Thymus (tissue), 14 donors: ENCODE data around the gene DNAJA3. TPM values are rescaled to one million over a fixed set of nuclear protein-coding genes. Genes with fewer than 3 reads are reported as not detected.
A peak's percentile ranks its signal among the peaks of the same experiment; 100 is the strongest.

Source experiments
- DNase-seq, 9 donors: peaks; one replicate each; pipeline ENCODE4 v3.0.0-alpha.2; 2013; ENCODE audit warnings: low spot score in 9 of 9, low read depth in 6 of 9, missing footprints in 1 of 9
- H3K27ac ChIP-seq, 2 donors: one replicate each; pipeline ENCODE4 v1.5.1; 2013; ENCODE audit warnings: control low read depth in 1 of 2, low read depth in 1 of 2, low read length in 1 of 2, mild to moderate bottlenecking in 1 of 2, moderate library complexity in 1 of 2
- H3K27me3 ChIP-seq, 2 donors: one replicate each; pipeline ENCODE4 v1.5.1; 2013; ENCODE audit warnings: low read length in 1 of 2; ENCODE audit not compliant: control insufficient read depth in 2 of 2, insufficient read depth in 1 of 2
- H3K36me3 ChIP-seq, 2 donors: one replicate each; pipeline ENCODE4 v1.5.1; 2013; ENCODE audit warnings: low read length in 1 of 2, mild to moderate bottlenecking in 1 of 2, moderate library complexity in 1 of 2; ENCODE audit not compliant: control insufficient read depth in 2 of 2, insufficient read depth in 2 of 2
- H3K4me1 ChIP-seq, 2 donors: one replicate each; pipeline ENCODE4 v1.5.1; 2013; ENCODE audit warnings: low read length in 2 of 2; ENCODE audit not compliant: control insufficient read depth in 2 of 2, insufficient read depth in 2 of 2
- H3K4me3 ChIP-seq, 2 donors: one replicate each; pipeline ENCODE4 v1.5.1; 2013; ENCODE audit warnings: low read length in 2 of 2, control low read depth in 1 of 2, mild to moderate bottlenecking in 1 of 2
- H3K9me3 ChIP-seq, 2 donors: one replicate each; pipeline ENCODE4 v1.5.1; 2013; ENCODE audit warnings: low read length in 1 of 2, mild to moderate bottlenecking in 1 of 2; ENCODE audit not compliant: control insufficient read depth in 2 of 2, insufficient read depth in 1 of 2
- WGBS: extraction: QIAGEN DNeasy Blood & Tissue Kit; methylation state at CpG from one replicate; pipeline ENCODE4 v1.1.7; 2013; 5-methylcytosine and 5-hydroxymethylcytosine counted together
- long read RNA-seq, 10 donors: transcript quantifications; one replicate each; lab custom pipeline, GENCODE V29; 2026
- polyA plus RNA-seq: library from polyadenylated mRNA; stranded (reverse); fragments of 200-250 nt; gene quantifications from one replicate; pipeline ENCODE4 v1.2.3, GENCODE V29; 2013
- total RNA-seq: library from RNA; stranded (reverse); fragments of 120-200 nt; gene quantifications from one replicate; pipeline ENCODE4 v1.2.4, GENCODE V29; 2013
- donor health status: healthy.

The DNAJA3 gene
- total RNA-seq (25.8 TPM), polyA plus RNA-seq (28.4 TPM)
- long read RNA-seq, donor 1, partial matches to known transcripts = 0 of 1 reads
- long read RNA-seq, donor 1, other reads (novel, unspliced or antisense) = 0 of 1 reads
- long read RNA-seq, donor 2 = 0 reads
- long read RNA-seq, donor 3, transcript DNAJA3-202 (11 exons, 2,591 nt) = major isoform, 10 of 17 reads
- long read RNA-seq, donor 3, partial matches to known transcripts = 0 of 17 reads
- long read RNA-seq, donor 3, other reads (novel, unspliced or antisense) = 0 of 17 reads
- long read RNA-seq, donor 4, partial matches to known transcripts = 8 of 17 reads
- long read RNA-seq, donor 4, other reads (novel, unspliced or antisense) = 0 of 17 reads
- long read RNA-seq, donor 5, transcript DNAJA3-202 (11 exons, 2,591 nt) = major isoform, 10 of 25 reads
- long read RNA-seq, donor 5, partial matches to known transcripts = 14 of 25 reads
- long read RNA-seq, donor 5, other reads (novel, unspliced or antisense) = 0 of 25 reads
- long read RNA-seq, donor 6, transcript DNAJA3-208 (3 exons, 403 nt) = minor isoform, 5 of 13 reads
- long read RNA-seq, donor 6, transcript DNAJA3-202 (11 exons, 2,591 nt) = major isoform, 6 of 13 reads
- long read RNA-seq, donor 6, partial matches to known transcripts = 0 of 13 reads
- long read RNA-seq, donor 6, other reads (novel, unspliced or antisense) = 0 of 13 reads
- long read RNA-seq, donor 7, transcript DNAJA3-202 (11 exons, 2,591 nt) = major isoform, 8 of 12 reads
- long read RNA-seq, donor 7, partial matches to known transcripts = 0 of 12 reads
- long read RNA-seq, donor 7, other reads (novel, unspliced or antisense) = 0 of 12 reads
- long read RNA-seq, donor 8, partial matches to known transcripts = 0 of 4 reads
- long read RNA-seq, donor 8, other reads (novel, unspliced or antisense) = 0 of 4 reads
- long read RNA-seq, donor 9, partial matches to known transcripts = 0 of 3 reads
- long read RNA-seq, donor 9, other reads (novel, unspliced or antisense) = 0 of 3 reads
- long read RNA-seq, donor 10, transcript DNAJA3-202 (11 exons, 2,591 nt) = major isoform, 5 of 7 reads
- long read RNA-seq, donor 10, partial matches to known transcripts = 0 of 7 reads
- long read RNA-seq, donor 10, other reads (novel, unspliced or antisense) = 0 of 7 reads

GRCh38 chr16:4425378-4426020 lies at the start of gene DNAJA3:
Gene DNAJA3, plus strand, starts transcription at chr16:4425868. Its CDS starts 14 bp downstream, at chr16:4425882.
- WGBS = under 1% methylated on average over 68 of the region's 68 CpGs
- H3K36me3 ChIP-seq = peaks cover 7 to 8% of the 10 kb centered on the region in 2 donors

GRCh38 chr16:4376126-4376892 lies 49.4 kb upstream of the DNAJA3 start:
- Histone ChIP-seq H3K36me3 (peaks cover 7 to 13% of the 10 kb centered on the region in 2 donors), H3K4me1 (peaks cover 10 to 15% of the 10 kb centered on the region in 2 donors)
- no peak for DNase-seq

More at GRCh38 chr16:4425378-4426020, at the start of gene DNAJA3:
- peak; percentile 89 to 97 (median 93) for DNase-seq
- Histone ChIP-seq H3K9me3 (no peaks in the 10 kb centered on the region), H3K27me3 (no peaks in the 10 kb centered on the region), H3K4me3 (peak within 1 kb of the TSS; percentile 70 to 95), H3K4me1 (peaks cover 8 to 12% of the 10 kb centered on the region in 2 donors), H3K27ac (peak within 1 kb of the TSS; percentile 99 to 100)

GRCh38 chr16:4376893-4377572 lies 48.6 kb upstream of the DNAJA3 start:
- DNase-seq = no peak
- Histone ChIP-seq H3K27me3 (peaks cover 9 to 14% of the 10 kb centered on the region in 2 donors), H3K4me1 (peaks cover 5 to 13% of the 10 kb centered on the region in 2 donors), H3K9me3 (no peaks in the 10 kb centered on the region), H3K4me3 (no peak overlapping the region), H3K36me3 (peaks cover 7 to 18% of the 10 kb centered on the region in 2 donors), H3K27ac (no peak overlapping the region)
- 97% methylated on average over 27 of the region's 27 CpGs for WGBS

More at GRCh38 chr16:4376126-4376892, 49.4 kb upstream of the DNAJA3 start:
- Histone ChIP-seq H3K9me3 (no peaks in the 10 kb centered on the region), H3K27me3 (peaks cover 10 to 18% of the 10 kb centered on the region in 2 donors), H3K4me3 (no peak overlapping the region), H3K27ac (no peak overlapping the region)
- WGBS = 95% methylated on average over 31 of the region's 31 CpGs

GRCh38 chr16:4377573-4378154 lies 48.0 kb upstream of the DNAJA3 start:
- no peak for DNase-seq
- no peaks in the 10 kb centered on the region for H3K9me3 ChIP-seq
- H3K4me3 ChIP-seq = no peak overlapping the region
- H3K27me3 ChIP-seq = peaks cover 4 to 8% of the 10 kb centered on the region in 2 donors
- peaks cover 7 to 24% of the 10 kb centered on the region in 2 donors for H3K36me3 ChIP-seq
- H3K27ac ChIP-seq = no peak overlapping the region
- WGBS = 96% methylated on average over 12 of the region's 12 CpGs
- H3K4me1 ChIP-seq = peaks cover 0 to 8% of the 10 kb centered on the region in 2 donors

GRCh38 chr16:4378161-4378666 lies 47.5 kb upstream of the DNAJA3 start:
- H3K4me1 ChIP-seq = peaks cover 0 to 8% of the 10 kb centered on the region in 2 donors
- WGBS = 98% methylated on average over 15 of the region's 15 CpGs
- peaks cover 7 to 29% of the 10 kb centered on the region in 2 donors for H3K36me3 ChIP-seq
- peaks cover 2 to 3% of the 10 kb centered on the region in 2 donors for H3K27me3 ChIP-seq
- H3K9me3 ChIP-seq = no peaks in the 10 kb centered on the region
- no peak for DNase-seq
- H3K27ac ChIP-seq = no peak overlapping the region
- no peak overlapping the region for H3K4me3 ChIP-seq

GRCh38 chr16:4378999-4379690 lies 46.5 kb upstream of the DNAJA3 start:
- Histone ChIP-seq H3K9me3 (no peaks in the 10 kb centered on the region), H3K27me3 (no peaks in the 10 kb centered on the region), H3K36me3 (peaks cover 7 to 36% of the 10 kb centered on the region in 2 donors), H3K27ac (no peak overlapping the region), H3K4me1 (peaks cover 0 to 3% of the 10 kb centered on the region in 2 donors), H3K4me3 (no peak overlapping the region)
- DNase-seq = no peak
- 96% methylated on average over 21 of the region's 21 CpGs for WGBS
